Measurements from ENCODE around the gene IL20. TPM values are rescaled to one million over a fixed set of nuclear protein-coding genes. Genes with fewer than 3 reads are reported as not detected.

IL20 gene
- total and polyA plus RNA-seq, 2 of the 13 experiments (the other 11 are each of a cell fraction or from before 2014, with no cell fraction given): 0.05 TPM; not detected in 1

GRCh38 chr1:206904423-206905142 lies 39.2 kb downstream of the IL20 start:
- in situ Hi-C loops (cut with HindIII; ENCODE audit: extremely low pct_ligation_motif_present, low pct_unique_long_range_greater_than_20kb) (loop anchor here (25.0 kb wide), 1 partner anchor 267 kb away; the partner anchor contains the start of gene DYRK3), intact Hi-C loops (cut with micrococcal nuclease; ENCODE audit: unreplicated experiment) (no loop called here)
- TF ChIP-seq CEBPZ (IDR thresholded peaks at IDR 0.05; ENCODE audit: low read length) (no peak), U2AF2 (IDR thresholded peaks at IDR 0.05; ENCODE audit: low read depth, low read length) (no peak), SMARCE1 (IDR thresholded peaks at IDR 0.05; ENCODE audit: borderline replicate concordance) (no peak), ZNF670 (CRISPR knock-in tag; IDR thresholded peaks at IDR 0.05; ENCODE audit: borderline replicate concordance) (no peak), ZMYM4 (CRISPR knock-in tag; IDR thresholded peaks at IDR 0.05) (no peak), SMAD1 (CRISPR knock-in tag; IDR thresholded peaks at IDR 0.05; ENCODE audit: borderline replicate concordance, low read depth) (no peak), MIXL1 (CRISPR knock-in tag; IDR thresholded peaks at IDR 0.05) (no peak), EHMT2 (IDR thresholded peaks at IDR 0.05; ENCODE audit: borderline replicate concordance, low read depth, low read length) (no peak)
- TF ChIP-seq, protein P1, sequence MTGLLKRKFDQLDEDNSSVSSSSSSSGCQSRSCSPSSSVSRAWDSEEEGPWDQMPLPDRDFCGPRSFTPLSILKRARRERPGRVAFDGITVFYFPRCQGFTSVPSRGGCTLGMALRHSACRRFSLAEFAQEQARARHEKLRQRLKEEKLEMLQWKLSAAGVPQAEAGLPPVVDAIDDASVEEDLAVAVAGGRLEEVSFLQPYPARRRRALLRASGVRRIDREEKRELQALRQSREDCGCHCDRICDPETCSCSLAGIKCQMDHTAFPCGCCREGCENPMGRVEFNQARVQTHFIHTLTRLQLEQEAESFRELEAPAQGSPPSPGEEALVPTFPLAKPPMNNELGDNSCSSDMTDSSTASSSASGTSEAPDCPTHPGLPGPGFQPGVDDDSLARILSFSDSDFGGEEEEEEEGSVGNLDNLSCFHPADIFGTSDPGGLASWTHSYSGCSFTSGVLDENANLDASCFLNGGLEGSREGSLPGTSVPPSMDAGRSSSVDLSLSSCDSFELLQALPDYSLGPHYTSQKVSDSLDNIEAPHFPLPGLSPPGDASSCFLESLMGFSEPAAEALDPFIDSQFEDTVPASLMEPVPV (CRISPR knock-in tag; IDR thresholded peaks at IDR 0.05): no peak
- TF ChIP-seq, protein P2, sequence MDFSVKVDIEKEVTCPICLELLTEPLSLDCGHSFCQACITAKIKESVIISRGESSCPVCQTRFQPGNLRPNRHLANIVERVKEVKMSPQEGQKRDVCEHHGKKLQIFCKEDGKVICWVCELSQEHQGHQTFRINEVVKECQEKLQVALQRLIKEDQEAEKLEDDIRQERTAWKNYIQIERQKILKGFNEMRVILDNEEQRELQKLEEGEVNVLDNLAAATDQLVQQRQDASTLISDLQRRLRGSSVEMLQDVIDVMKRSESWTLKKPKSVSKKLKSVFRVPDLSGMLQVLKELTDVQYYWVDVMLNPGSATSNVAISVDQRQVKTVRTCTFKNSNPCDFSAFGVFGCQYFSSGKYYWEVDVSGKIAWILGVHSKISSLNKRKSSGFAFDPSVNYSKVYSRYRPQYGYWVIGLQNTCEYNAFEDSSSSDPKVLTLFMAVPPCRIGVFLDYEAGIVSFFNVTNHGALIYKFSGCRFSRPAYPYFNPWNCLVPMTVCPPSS (IDR thresholded peaks at IDR 0.05): no peak
- Histone ChIP-seq H4K20me1 (ENCODE audit: insufficient read depth, low read length) (no peaks in the 10 kb centered on the region), H2AFZ (ENCODE audit: low read length) (no peak overlapping the region), H3K4me2 (ENCODE audit: low read depth, low read length) (no peak overlapping the region), H3K36me3 (replicated peaks in 1 of 2; ENCODE audit: control insufficient read depth in 1 of 2, insufficient read depth in 2 of 2, low read length in 2 of 2) (no peaks in the 10 kb centered on the region), H3K4me3 (replicated peaks in 1 of 3; ENCODE audit: insufficient read depth in 1 of 3, low read depth in 2 of 3, low read length in 3 of 3) (no peak overlapping the region), H3K79me2 (ENCODE audit: insufficient read depth, low read length) (no peaks in the 10 kb centered on the region), H3K27me3 (ENCODE audit: control insufficient read depth in 1 of 2, insufficient read depth in 2 of 2, low read length in 2 of 2) (peaks cover 2 to 22% of the 10 kb centered on the region in 2 experiments; a peak in 4 of 5 replicates), H3K9ac (ENCODE audit: insufficient read depth, low read depth, low read length) (no peak overlapping the region), H3K27ac (ENCODE audit: extremely low read length, insufficient read depth, low read length) (no peak overlapping the region), H3K4me1 (ENCODE audit: insufficient read depth, low read length) (no peaks in the 10 kb centered on the region), H3K9me3 (ENCODE audit: low read length) (no peaks in the 10 kb centered on the region)
- DNase-seq (ENCODE audit: low spot score): no peak
- ATAC-seq: no peak
- CTCF ChIA-PET (ENCODE audit: low intra/inter-chr PET ratio, low total read pairs): no interaction called here
- no peak for FAIRE-seq
- POLR2A ChIA-PET: no interaction called here
- BruUV-seq (replicated peaks): no TSS peak
- WGBS (ENCODE audit: low lambda C conversion rate): 10% methylated on average over 10 of the region's 10 CpGs
